T-helper 2 cell treated with Interferon-gamma antibody and Interleukin-4, amounts not matched to agents 5 μg/mL and 100 μg/mL, for 36 hours (primary cell): ENCODE data around the gene CTAGE1.
"Not testable (repeated sequence)": the region's sequence is repeated elsewhere in the genome, so short reads cannot be mapped to it uniquely, and the experiment has no call there.

Experiments
- DNase-seq: peaks from one replicate; pipeline ENCODE4 v3.0.0; 2021; ENCODE audit warnings: low spot score
- H3K27ac Mint-ChIP-seq: one replicate; pipeline ENCODE4 v1.8.0; 2021; ENCODE audit warnings: mild to moderate bottlenecking, mixed read lengths
- H3K27me3 Mint-ChIP-seq: one replicate; pipeline ENCODE4 v1.8.0; 2021; ENCODE audit warnings: low read depth, mixed read lengths
- H3K36me3 Mint-ChIP-seq: one replicate; pipeline ENCODE4 v1.8.0; 2021; ENCODE audit warnings: low read depth, mixed read lengths
- H3K4me1 Mint-ChIP-seq: one replicate; pipeline ENCODE4 v1.8.0; 2021; ENCODE audit warnings: low read depth, mixed read lengths
- H3K4me3 Mint-ChIP-seq: one replicate; pipeline ENCODE4 v1.8.0; 2022; ENCODE audit warnings: mild to moderate bottlenecking, moderate library complexity, mixed read lengths
- H3K9me3 Mint-ChIP-seq: one replicate; pipeline ENCODE4 v1.8.0; 2021; ENCODE audit warnings: mixed read lengths

CTAGE1 gene

GRCh38 chr18:22394428-22394827 lies 23.3 kb downstream of the CTAGE1 start:
- H3K36me3 Mint-ChIP-seq, result no peaks in the 10 kb centered on the region
- H3K4me1 Mint-ChIP-seq, result no peaks in the 10 kb centered on the region
- no peaks in the 10 kb centered on the region for H3K9me3 Mint-ChIP-seq
- no peak for DNase-seq
- H3K4me3 Mint-ChIP-seq, result no peak overlapping the region
- no peak overlapping the region for H3K27ac Mint-ChIP-seq
- no peaks in the 10 kb centered on the region for H3K27me3 Mint-ChIP-seq

DNA sequence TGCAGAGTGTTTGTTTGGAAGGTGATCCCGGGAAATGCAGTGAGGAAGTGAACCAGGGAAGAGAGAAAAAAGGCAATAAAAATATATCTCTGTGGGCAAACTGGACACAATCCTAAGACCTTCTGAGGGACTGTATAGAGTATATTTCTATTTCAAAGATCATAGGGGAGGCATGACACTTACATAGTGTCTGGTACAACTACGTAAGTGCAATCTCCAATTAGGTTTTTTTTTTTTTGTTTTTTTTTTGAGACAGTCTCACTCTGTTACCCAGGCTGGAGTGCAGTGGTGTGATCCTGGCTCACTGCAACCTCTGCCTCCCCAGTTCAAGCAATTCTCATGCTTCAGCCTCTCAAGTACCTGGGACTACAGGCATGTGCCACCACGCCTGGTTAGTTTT lies 24.6 kb downstream of the CTAGE1 start:
- DNase-seq, H3K27me3 Mint-ChIP-seq, H3K27ac Mint-ChIP-seq, H3K4me3 Mint-ChIP-seq, H3K36me3 Mint-ChIP-seq, H3K4me1 Mint-ChIP-seq, H3K9me3 Mint-ChIP-seq: not testable (repeated sequence)

DNA sequence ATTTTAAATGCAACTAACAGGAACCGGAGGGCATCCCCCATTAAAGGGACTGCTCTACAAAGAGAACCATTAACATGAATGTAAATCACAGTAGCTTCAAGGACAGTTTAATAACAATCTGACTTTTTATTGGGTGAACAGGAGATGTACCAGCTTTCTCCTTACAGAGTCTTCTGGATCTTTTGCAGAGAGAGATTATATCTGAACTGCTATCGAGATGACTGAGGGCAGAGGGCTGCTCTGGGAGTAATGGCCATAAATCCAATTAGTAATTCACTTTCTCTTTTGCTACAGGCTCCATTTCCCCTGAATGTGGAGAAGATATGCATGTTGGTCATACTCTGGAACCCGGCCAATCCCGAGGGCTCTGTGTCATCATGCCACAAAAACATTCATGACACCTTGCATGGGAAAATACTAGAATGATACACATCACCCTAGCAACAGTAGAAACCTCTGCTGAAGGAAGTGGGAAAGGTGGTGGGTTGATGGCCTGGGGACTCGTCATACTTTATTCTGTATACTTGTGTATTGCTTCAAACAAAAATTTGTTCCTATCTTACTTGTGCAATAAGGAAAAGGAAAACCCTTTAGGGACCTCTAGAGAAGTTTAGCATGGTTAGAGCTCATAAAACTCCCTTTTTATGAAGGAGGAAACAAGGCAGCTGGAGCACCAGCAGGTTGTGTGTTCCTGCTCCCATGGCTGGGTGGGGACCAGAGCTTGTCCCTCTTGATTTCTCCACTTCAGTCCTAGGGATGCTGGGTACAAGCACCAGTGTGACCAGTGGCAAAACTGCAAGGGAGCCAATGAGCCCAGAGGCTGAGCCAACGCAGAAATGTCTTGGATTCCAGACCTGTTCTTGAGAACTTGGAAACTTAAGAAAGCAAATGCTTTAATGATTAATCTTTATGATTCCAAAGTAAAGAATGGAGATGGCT lies 26.0 kb downstream of the CTAGE1 start:
- H3K27me3 Mint-ChIP-seq, result no peaks in the 10 kb centered on the region
- no peak overlapping the region for H3K4me3 Mint-ChIP-seq
- H3K27ac Mint-ChIP-seq, result no peak overlapping the region
- no peak for DNase-seq
- H3K9me3 Mint-ChIP-seq, result peaks cover 5% of the 10 kb centered on the region
- H3K36me3 Mint-ChIP-seq, result no peaks in the 10 kb centered on the region
- no peaks in the 10 kb centered on the region for H3K4me1 Mint-ChIP-seq

- DNase-seq, result no peak
- no peak overlapping the region for H3K27ac Mint-ChIP-seq
- H3K36me3 Mint-ChIP-seq, result no peaks in the 10 kb centered on the region
- H3K4me3 Mint-ChIP-seq, result no peak overlapping the region
- H3K27me3 Mint-ChIP-seq, result no peaks in the 10 kb centered on the region
- no peaks in the 10 kb centered on the region for H3K4me1 Mint-ChIP-seq
- H3K9me3 Mint-ChIP-seq, result peaks cover 5% of the 10 kb centered on the region
These were observed 29.9 kb downstream of the CTAGE1 start for GRCh38 chr18:22387787-22388186.

DNA sequence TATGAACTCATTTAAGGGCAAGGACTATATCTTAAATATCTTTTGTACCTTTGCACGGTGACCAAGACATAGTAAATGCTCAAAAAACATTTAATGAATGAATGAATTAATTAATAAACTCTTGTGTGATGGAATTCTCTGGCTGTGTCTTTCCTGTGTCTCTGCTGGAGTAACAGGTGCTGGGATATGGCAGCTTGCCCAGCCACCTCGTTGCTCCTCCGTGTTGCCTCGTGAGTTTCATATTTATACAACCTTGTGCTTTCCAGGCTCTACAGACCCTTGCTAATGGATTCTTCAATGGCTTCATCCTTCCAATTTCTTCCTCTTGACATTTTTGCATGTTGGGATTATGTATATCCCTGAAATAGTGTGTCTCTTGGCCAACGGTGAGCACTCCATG lies 30.4 kb downstream of the CTAGE1 start:
- Mint-ChIP-seq H3K4me1 (no peaks in the 10 kb centered on the region), H3K27me3 (no peaks in the 10 kb centered on the region), H3K4me3 (no peak overlapping the region), H3K36me3 (no peaks in the 10 kb centered on the region), H3K27ac (no peak overlapping the region), H3K9me3 (peaks cover 5% of the 10 kb centered on the region)
- DNase-seq, result no peak

- no peak for DNase-seq
- no peak overlapping the region for H3K4me3 Mint-ChIP-seq
- no peaks in the 10 kb centered on the region for H3K4me1 Mint-ChIP-seq
- H3K27ac Mint-ChIP-seq, result no peak overlapping the region
- H3K9me3 Mint-ChIP-seq, result peaks cover 5% of the 10 kb centered on the region
- no peaks in the 10 kb centered on the region for H3K36me3 Mint-ChIP-seq
- H3K27me3 Mint-ChIP-seq, result no peaks in the 10 kb centered on the region
These were observed 32.0 kb downstream of the CTAGE1 start for GRCh38 chr18:22385718-22386117.

- Mint-ChIP-seq H3K36me3 (no peaks in the 10 kb centered on the region), H3K27me3 (no peaks in the 10 kb centered on the region), H3K4me1 (no peaks in the 10 kb centered on the region), H3K27ac (no peak overlapping the region), H3K9me3 (no peaks in the 10 kb centered on the region), H3K4me3 (no peak overlapping the region)
- no peak for DNase-seq
These were observed 38.9 kb downstream of the CTAGE1 start for GRCh38 chr18:22378672-22379282.

DNA sequence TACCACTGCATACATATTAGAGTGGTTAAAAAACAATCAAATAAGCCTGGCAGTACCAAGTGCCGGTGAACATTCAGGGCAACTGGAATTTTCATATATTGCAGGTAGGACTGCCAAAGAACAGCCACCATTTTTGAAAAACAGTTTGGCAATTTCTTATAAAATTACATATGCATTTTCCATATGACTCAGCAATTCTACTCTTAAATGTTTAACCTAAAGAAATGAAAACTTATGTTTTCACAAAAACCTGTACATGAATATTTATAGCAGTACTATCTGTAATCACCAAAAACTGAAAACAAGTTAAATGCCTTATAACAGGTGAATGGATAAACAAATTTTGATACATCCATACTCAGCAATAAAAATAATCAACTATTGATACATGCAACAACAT lies 39.9 kb downstream of the CTAGE1 start:
- H3K27ac Mint-ChIP-seq, result no peak overlapping the region
- no peak for DNase-seq
- H3K4me3 Mint-ChIP-seq, result no peak overlapping the region
- H3K9me3 Mint-ChIP-seq, result no peaks in the 10 kb centered on the region
- no peaks in the 10 kb centered on the region for H3K27me3 Mint-ChIP-seq
- no peaks in the 10 kb centered on the region for H3K36me3 Mint-ChIP-seq
- no peaks in the 10 kb centered on the region for H3K4me1 Mint-ChIP-seq

DNA sequence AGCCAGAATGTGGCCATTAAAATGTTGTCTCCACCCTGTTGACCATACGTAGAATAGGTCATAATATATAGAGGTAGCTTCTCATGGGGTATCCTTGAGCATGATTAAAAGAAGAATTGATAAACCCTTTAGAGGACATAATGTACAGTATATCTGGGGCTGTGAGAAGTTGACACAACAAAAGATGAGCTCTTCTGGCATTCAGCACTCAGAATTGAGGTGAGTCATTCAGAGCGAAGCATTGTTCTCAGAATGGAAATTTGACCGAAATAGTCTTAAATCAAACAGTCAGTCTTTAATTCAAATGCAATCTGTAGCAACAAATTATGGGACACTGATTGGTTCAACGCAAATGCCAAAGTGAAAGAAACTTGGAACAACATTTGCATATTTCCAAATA lies 47.3 kb downstream of the CTAGE1 start:
- DNase-seq, result no peak

GRCh38 chr18:22368021-22368420 lies 49.7 kb downstream of the CTAGE1 start:
- Mint-ChIP-seq H3K27me3 (no peaks in the 10 kb centered on the region), H3K9me3 (no peaks in the 10 kb centered on the region), H3K4me3 (no peak overlapping the region), H3K27ac (no peak overlapping the region), H3K4me1 (no peaks in the 10 kb centered on the region), H3K36me3 (no peaks in the 10 kb centered on the region)
- DNase-seq, result no peak

More for the DNA sequence above, 47.3 kb downstream of the CTAGE1 start:
- H3K27ac Mint-ChIP-seq, result no peak overlapping the region
- H3K9me3 Mint-ChIP-seq, result no peaks in the 10 kb centered on the region
- no peaks in the 10 kb centered on the region for H3K27me3 Mint-ChIP-seq
- H3K4me3 Mint-ChIP-seq, result no peak overlapping the region
- H3K4me1 Mint-ChIP-seq, result no peaks in the 10 kb centered on the region
- no peaks in the 10 kb centered on the region for H3K36me3 Mint-ChIP-seq

GRCh38 chr18:22367303-22367702 lies 50.4 kb downstream of the CTAGE1 start:
- Mint-ChIP-seq H3K36me3 (no peaks in the 10 kb centered on the region), H3K9me3 (no peaks in the 10 kb centered on the region), H3K27me3 (no peaks in the 10 kb centered on the region), H3K27ac (no peak overlapping the region), H3K4me3 (no peak overlapping the region), H3K4me1 (no peaks in the 10 kb centered on the region)
- no peak for DNase-seq

DNA sequence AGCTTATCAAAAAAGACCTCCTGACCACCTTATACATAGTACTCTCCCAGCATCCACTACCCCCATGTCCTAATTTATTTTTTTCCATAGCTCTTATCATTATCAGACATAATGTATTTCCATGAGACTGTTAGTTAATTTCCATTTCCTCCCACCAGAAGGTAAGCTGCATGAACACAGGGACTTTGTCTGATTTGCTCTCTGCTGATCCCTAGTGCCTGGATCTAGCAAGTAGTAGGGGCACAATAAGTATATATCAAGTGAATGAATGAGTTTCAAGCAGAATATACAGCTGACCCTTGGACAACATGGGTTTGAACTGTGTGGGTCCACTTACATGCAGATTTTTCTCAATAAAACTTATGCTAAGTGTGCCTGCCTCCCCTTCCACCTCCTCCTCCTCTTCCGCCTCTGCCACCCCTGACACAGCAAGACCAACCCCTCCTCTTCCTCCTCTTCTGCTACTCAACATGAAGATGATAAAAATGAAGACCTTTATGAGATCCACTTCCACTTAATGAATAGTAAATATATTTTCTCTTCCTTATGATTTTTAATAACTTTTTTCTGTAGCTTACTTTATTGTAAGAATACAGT lies 53.8 kb downstream of the CTAGE1 start:
- no peaks in the 10 kb centered on the region for H3K36me3 Mint-ChIP-seq

More for the DNA sequence above, 53.8 kb downstream of the CTAGE1 start:
- Mint-ChIP-seq H3K4me1 (no peaks in the 10 kb centered on the region), H3K27me3 (no peaks in the 10 kb centered on the region), H3K4me3 (no peak overlapping the region), H3K27ac (no peak overlapping the region), H3K9me3 (no peaks in the 10 kb centered on the region)
- no peak for DNase-seq
